ENCODE data around the gene BCL2.
"Not testable (repeated sequence)": the region's sequence is repeated elsewhere in the genome, so short reads cannot be mapped to it uniquely, and the experiment has no call there.

The BCL2 gene

GRCh38 chr18:63199743-63200241 lies 119.8 kb downstream of the BCL2 start:
- no peak for DNase-seq (ENCODE audit: low read depth, low spot score)

GRCh38 chr18:63198868-63199742 lies 120.5 kb downstream of the BCL2 start:
- DNase-seq (ENCODE audit: low read depth, low spot score) = no peak

GRCh38 chr18:63198098-63198760 lies 121.3 kb downstream of the BCL2 start:
- DNase-seq (ENCODE audit: low read depth, low spot score) = no peak

- DNase-seq (ENCODE audit: low read depth, low spot score) = no peak
These were observed 122.2 kb downstream of the BCL2 start for GRCh38 chr18:63197246-63197869.

- DNase-seq (ENCODE audit: low read depth, low spot score) = no peak
These were observed 124.0 kb downstream of the BCL2 start for GRCh38 chr18:63195326-63196159.

GRCh38 chr18:63192885-63193349 lies 126.7 kb downstream of the BCL2 start:
- DNase-seq (ENCODE audit: low read depth, low spot score) = no peak

GRCh38 chr18:63192126-63192884 lies 127.3 kb downstream of the BCL2 start:
- no peak for DNase-seq (ENCODE audit: low read depth, low spot score)

GRCh38 chr18:63191413-63191812 lies 128.2 kb downstream of the BCL2 start:
- DNase-seq (ENCODE audit: low read depth, low spot score) = no peak

- not testable (repeated sequence) for DNase-seq (ENCODE audit: low read depth, low spot score)
These were observed 128.7 kb downstream of the BCL2 start for GRCh38 chr18:63190838-63191237.

- no peak for DNase-seq (ENCODE audit: low read depth, low spot score)
These were observed 129.8 kb downstream of the BCL2 start for GRCh38 chr18:63189817-63190216.

- DNase-seq (ENCODE audit: low read depth, low spot score) = no peak
These were observed 130.5 kb downstream of the BCL2 start for GRCh38 chr18:63189041-63189440.

- no peak for DNase-seq (ENCODE audit: low read depth, low spot score)
These were observed 131.6 kb downstream of the BCL2 start for GRCh38 chr18:63187791-63188460.

GRCh38 chr18:63187223-63187574 lies 132.4 kb downstream of the BCL2 start:
- no peak for DNase-seq (ENCODE audit: low read depth, low spot score)

- no peak for DNase-seq (ENCODE audit: low read depth, low spot score)
These were observed 132.9 kb downstream of the BCL2 start for GRCh38 chr18:63186520-63187222.

GRCh38 chr18:63185984-63186383 lies 133.6 kb downstream of the BCL2 start:
- no peak for DNase-seq (ENCODE audit: low read depth, low spot score)

- DNase-seq (ENCODE audit: low read depth, low spot score) = no peak
These were observed 135.4 kb downstream of the BCL2 start for GRCh38 chr18:63183952-63184770.

GRCh38 chr18:63183378-63183777 lies 136.2 kb downstream of the BCL2 start:
- DNase-seq (ENCODE audit: low read depth, low spot score) = no peak

- no peak for DNase-seq (ENCODE audit: low read depth, low spot score)
These were observed 136.7 kb downstream of the BCL2 start for GRCh38 chr18:63182861-63183260.
